Measurements from ENCODE around the gene DNER. TPM values are rescaled to one million over a fixed set of nuclear protein-coding genes. Genes with fewer than 3 reads are reported as not detected.

The DNER gene
- polyA plus RNA-seq, 1 donor (not counting 4 experiments of a cell fraction or from before 2014, with no cell fraction given) = 8.5 TPM

DNA sequence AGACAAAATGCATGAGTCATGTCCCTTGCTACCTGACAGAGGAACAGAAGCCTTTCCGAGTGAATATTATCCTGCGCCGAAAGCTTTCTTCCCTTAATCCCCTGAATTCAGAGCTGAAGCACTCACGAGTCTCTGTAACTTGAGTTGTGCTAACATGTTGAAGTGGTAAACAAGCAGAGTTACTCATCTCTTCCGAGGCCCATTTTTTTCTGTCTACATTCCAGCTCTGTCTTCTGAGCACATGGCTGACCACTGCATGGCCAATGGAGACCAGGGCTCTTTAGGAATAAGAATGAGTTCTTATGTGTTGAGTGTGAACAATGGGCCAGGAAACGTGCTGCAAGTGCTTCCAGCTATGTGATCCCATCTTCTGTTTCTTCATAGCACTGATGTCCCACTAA lies 370.2 kb downstream of the DNER start:
- Histone ChIP-seq H3K9ac (ENCODE audit: control insufficient read depth, extremely low read depth, insufficient read depth, low read length) (peak overlapping the region; percentile 57), H3K9me3 (ENCODE audit: control insufficient read depth, low read depth, low read length) (peaks cover 3% of the 10 kb centered on the region), H3K9me1 (ENCODE audit: control insufficient read depth, extremely low read depth, insufficient read depth, low read length) (no peaks in the 10 kb centered on the region), H3K36me3 (ENCODE audit: control insufficient read depth in 2 of 2, extremely low read depth in 1 of 2, insufficient read depth in 2 of 2, low read length in 2 of 2) (no peaks in the 10 kb centered on the region), H4K20me1 (ENCODE audit: control insufficient read depth, extremely low read depth, insufficient read depth, low read length) (no peaks in the 10 kb centered on the region), H2AFZ (ENCODE audit: control insufficient read depth, low read length) (peak overlapping the region; percentile 87), H3K4me2 (ENCODE audit: control insufficient read depth, extremely low read depth, insufficient read depth, low read depth, low read length) (peak overlapping the region; percentile 69), H3K79me2 (ENCODE audit: control insufficient read depth, insufficient read depth, low read length) (no peaks in the 10 kb centered on the region), H3K4me3 (ENCODE audit: control insufficient read depth in 2 of 3, extremely low read depth in 1 of 3, insufficient read depth in 2 of 3, low read depth in 1 of 3, low read length in 3 of 3) (peak overlapping the region in 1 of 3 experiments; percentile 24), H3K4me1 (ENCODE audit: control insufficient read depth, extremely low read depth, insufficient read depth, low read length) (peaks cover 27% of the 10 kb centered on the region), H3K27ac (ENCODE audit: control insufficient read depth, insufficient read depth, low read length) (peak overlapping the region; percentile 88), H3K27me3 (ENCODE audit: control insufficient read depth, extremely low read depth, insufficient read depth, low read length) (no peaks in the 10 kb centered on the region)
- DNase-seq (ENCODE audit: low read depth, low spot score) (peak; percentile 73), FAIRE-seq (peak; percentile 97)
- dilution Hi-C loops (cut with MboI; ENCODE audit: extremely low pct_ligation_motif_present, low sequenced_read_pairs) = no loop called here
- TF ChIP-seq, protein P1, sequence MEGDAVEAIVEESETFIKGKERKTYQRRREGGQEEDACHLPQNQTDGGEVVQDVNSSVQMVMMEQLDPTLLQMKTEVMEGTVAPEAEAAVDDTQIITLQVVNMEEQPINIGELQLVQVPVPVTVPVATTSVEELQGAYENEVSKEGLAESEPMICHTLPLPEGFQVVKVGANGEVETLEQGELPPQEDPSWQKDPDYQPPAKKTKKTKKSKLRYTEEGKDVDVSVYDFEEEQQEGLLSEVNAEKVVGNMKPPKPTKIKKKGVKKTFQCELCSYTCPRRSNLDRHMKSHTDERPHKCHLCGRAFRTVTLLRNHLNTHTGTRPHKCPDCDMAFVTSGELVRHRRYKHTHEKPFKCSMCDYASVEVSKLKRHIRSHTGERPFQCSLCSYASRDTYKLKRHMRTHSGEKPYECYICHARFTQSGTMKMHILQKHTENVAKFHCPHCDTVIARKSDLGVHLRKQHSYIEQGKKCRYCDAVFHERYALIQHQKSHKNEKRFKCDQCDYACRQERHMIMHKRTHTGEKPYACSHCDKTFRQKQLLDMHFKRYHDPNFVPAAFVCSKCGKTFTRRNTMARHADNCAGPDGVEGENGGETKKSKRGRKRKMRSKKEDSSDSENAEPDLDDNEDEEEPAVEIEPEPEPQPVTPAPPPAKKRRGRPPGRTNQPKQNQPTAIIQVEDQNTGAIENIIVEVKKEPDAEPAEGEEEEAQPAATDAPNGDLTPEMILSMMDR (optimal IDR thresholded peaks at IDR 0.05 in 1 of 3, IDR thresholded peaks at IDR 0.05 in 1 of 3, conservative IDR thresholded peaks at IDR 0.05 in 1 of 3; ENCODE audit: extremely low read depth in 1 of 3, insufficient read depth in 2 of 3, low read length in 3 of 3) = no peak
- no peak for TF ChIP-seq EZH2 (IDR thresholded peaks at IDR 0.05; ENCODE audit: low read length)

DNA sequence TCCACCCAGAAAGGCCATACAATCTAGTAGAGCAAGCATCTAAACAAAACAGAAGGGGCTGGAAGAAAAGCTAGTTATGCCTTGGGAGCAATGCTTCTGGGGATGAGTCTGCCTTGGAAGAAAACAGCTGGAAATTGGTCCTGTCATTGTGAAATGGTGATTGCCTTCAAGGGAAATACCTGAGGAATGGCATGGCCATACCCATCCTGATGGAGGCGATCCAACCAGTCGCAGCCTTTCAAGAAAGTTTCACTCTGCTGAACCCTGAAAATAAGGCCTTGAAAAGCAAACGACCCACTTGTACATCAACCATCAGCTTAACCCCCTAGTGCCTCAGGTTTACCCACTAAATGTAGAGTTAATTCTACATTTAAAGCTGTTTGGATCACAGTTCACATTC lies 370.7 kb downstream of the DNER start:
- peak overlapping the region; percentile 69 for H3K4me2 ChIP-seq (ENCODE audit: control insufficient read depth, extremely low read depth, insufficient read depth, low read depth, low read length)
- no peaks in the 10 kb centered on the region for H3K27me3 ChIP-seq (ENCODE audit: control insufficient read depth, extremely low read depth, insufficient read depth, low read length)
- H3K79me2 ChIP-seq (ENCODE audit: control insufficient read depth, insufficient read depth, low read length) = no peaks in the 10 kb centered on the region
- dilution Hi-C loops (cut with MboI; ENCODE audit: extremely low pct_ligation_motif_present, low sequenced_read_pairs) = no loop called here
- peak overlapping the region; percentile 48 for H2AFZ ChIP-seq (ENCODE audit: control insufficient read depth, low read length)
- H3K9ac ChIP-seq (ENCODE audit: control insufficient read depth, extremely low read depth, insufficient read depth, low read length) = peak overlapping the region; percentile 57
- no peaks in the 10 kb centered on the region for H3K9me1 ChIP-seq (ENCODE audit: control insufficient read depth, extremely low read depth, insufficient read depth, low read length)
- H3K4me1 ChIP-seq (ENCODE audit: control insufficient read depth, extremely low read depth, insufficient read depth, low read length) = peaks cover 27% of the 10 kb centered on the region
- peaks cover 2% of the 10 kb centered on the region for H3K9me3 ChIP-seq (ENCODE audit: control insufficient read depth, low read depth, low read length)
- no peaks in the 10 kb centered on the region for H3K36me3 ChIP-seq (ENCODE audit: control insufficient read depth in 2 of 2, extremely low read depth in 1 of 2, insufficient read depth in 2 of 2, low read length in 2 of 2)
- H3K4me3 ChIP-seq (ENCODE audit: control insufficient read depth in 2 of 3, extremely low read depth in 1 of 3, insufficient read depth in 2 of 3, low read depth in 1 of 3, low read length in 3 of 3) = peak overlapping the region in 2 of 3 experiments; percentile 33 to 34
- H4K20me1 ChIP-seq (ENCODE audit: control insufficient read depth, extremely low read depth, insufficient read depth, low read length) = no peaks in the 10 kb centered on the region
- H3K27ac ChIP-seq (ENCODE audit: control insufficient read depth, insufficient read depth, low read length) = peak overlapping the region; percentile 88
- DNase-seq (ENCODE audit: low read depth, low spot score) = no peak
- FAIRE-seq = no peak
- TF ChIP-seq, protein P1 (optimal IDR thresholded peaks at IDR 0.05 in 1 of 3, IDR thresholded peaks at IDR 0.05 in 1 of 3, conservative IDR thresholded peaks at IDR 0.05 in 1 of 3; ENCODE audit: extremely low read depth in 1 of 3, insufficient read depth in 2 of 3, low read length in 3 of 3) = peak in 1 of 3 experiments; percentile 9
- TF ChIP-seq EZH2 (IDR thresholded peaks at IDR 0.05; ENCODE audit: low read length) = no peak

Data from keratinocyte (primary cell).